Measurements from ENCODE around the gene KCNK1. TPM values are rescaled to one million over a fixed set of nuclear protein-coding genes. Genes with fewer than 3 reads are reported as not detected.

KCNK1 gene
- 0.52 and 0.53 TPM in 2 replicates for total RNA-seq (2014; rRNA removed; shearing (Covaris generic); ENCODE audit: low replicate concordance)

GRCh38 chr1:233613252-233614172 is at the start of gene KCNK1:
KCNK1 (plus strand) TSS chr1:233614106; CDS start chr1:233614172, 66 bp downstream.
- H3K27me3 ChIP-seq: peaks cover 25% of the 10 kb centered on the region
- no peaks in the 10 kb centered on the region for H3K9me3 ChIP-seq
- H3K4me3 ChIP-seq: peak within 1 kb of the TSS; percentile 51
- DNase-seq: peak; percentile 61
- H3K36me3 ChIP-seq: no peaks in the 10 kb centered on the region

- no peaks in the 10 kb centered on the region for H3K36me3 ChIP-seq
- no peak overlapping the region for H3K4me3 ChIP-seq
- H3K27me3 ChIP-seq: 0 out of 2 replicates have a peak, but pooled peaks cover 2% of the 10 kb centered on the region
- no peak for DNase-seq
- peaks cover 15% of the 10 kb centered on the region for H3K9me3 ChIP-seq
Measured at GRCh38 chr1:233565313-233565712, 48.6 kb upstream of the KCNK1 start.

- 0 out of 2 replicates have a peak, but pooled peaks cover 2% of the 10 kb centered on the region for H3K27me3 ChIP-seq
- no peak for DNase-seq
- no peak overlapping the region for H3K4me3 ChIP-seq
- no peaks in the 10 kb centered on the region for H3K36me3 ChIP-seq
- peaks cover 11% of the 10 kb centered on the region for H3K9me3 ChIP-seq
Measured at GRCh38 chr1:233566886-233567285, 47.0 kb upstream of the KCNK1 start.

GRCh38 chr1:233569636-233570035 is 44.3 kb upstream of the KCNK1 start:
- DNase-seq: no peak
- Histone ChIP-seq H3K27me3 (no peaks in the 10 kb centered on the region), H3K36me3 (no peaks in the 10 kb centered on the region), H3K9me3 (no peaks in the 10 kb centered on the region), H3K4me3 (no peak overlapping the region)

- no peaks in the 10 kb centered on the region for H3K27me3 ChIP-seq
- no peak overlapping the region for H3K4me3 ChIP-seq
- no peaks in the 10 kb centered on the region for H3K9me3 ChIP-seq
- no peak for DNase-seq
- no peaks in the 10 kb centered on the region for H3K36me3 ChIP-seq
Measured at GRCh38 chr1:233570216-233570615, 43.7 kb upstream of the KCNK1 start.

- Histone ChIP-seq H3K4me3 (no peak overlapping the region), H3K36me3 (no peaks in the 10 kb centered on the region), H3K27me3 (no peaks in the 10 kb centered on the region), H3K9me3 (no peaks in the 10 kb centered on the region)
- no peak for DNase-seq
Measured at GRCh38 chr1:233570706-233571105, 43.2 kb upstream of the KCNK1 start.

- no peak for DNase-seq
- Histone ChIP-seq H3K27me3 (no peaks in the 10 kb centered on the region), H3K4me3 (no peak overlapping the region), H3K9me3 (no peaks in the 10 kb centered on the region), H3K36me3 (no peaks in the 10 kb centered on the region)
Measured at GRCh38 chr1:233572896-233573295, 41.0 kb upstream of the KCNK1 start.

GRCh38 chr1:233575450-233575849 is 38.5 kb upstream of the KCNK1 start:
- DNase-seq: no peak
- H3K27me3 ChIP-seq: no peaks in the 10 kb centered on the region
- no peaks in the 10 kb centered on the region for H3K9me3 ChIP-seq
- H3K4me3 ChIP-seq: no peak overlapping the region
- no peaks in the 10 kb centered on the region for H3K36me3 ChIP-seq

- 0 out of 2 replicates have a peak, but pooled peaks cover 5% of the 10 kb centered on the region for H3K9me3 ChIP-seq
- H3K27me3 ChIP-seq: no peaks in the 10 kb centered on the region
- no peaks in the 10 kb centered on the region for H3K36me3 ChIP-seq
- H3K4me3 ChIP-seq: no peak overlapping the region
- no peak for DNase-seq
Measured at GRCh38 chr1:233582439-233582838, 31.5 kb upstream of the KCNK1 start.

GRCh38 chr1:233584376-233584775 is 29.5 kb upstream of the KCNK1 start:
- Histone ChIP-seq H3K36me3 (no peaks in the 10 kb centered on the region), H3K27me3 (no peaks in the 10 kb centered on the region), H3K4me3 (no peak overlapping the region), H3K9me3 (0 out of 2 replicates have a peak, but pooled peaks cover 5% of the 10 kb centered on the region)
- DNase-seq: no peak

GRCh38 chr1:233584931-233585330 is 29.0 kb upstream of the KCNK1 start:
- DNase-seq: no peak
- no peak overlapping the region for H3K4me3 ChIP-seq
- 0 out of 2 replicates have a peak, but pooled peaks cover 5% of the 10 kb centered on the region for H3K9me3 ChIP-seq
- no peaks in the 10 kb centered on the region for H3K36me3 ChIP-seq
- no peaks in the 10 kb centered on the region for H3K27me3 ChIP-seq

- no peaks in the 10 kb centered on the region for H3K36me3 ChIP-seq
- DNase-seq: no peak
- H3K27me3 ChIP-seq: no peaks in the 10 kb centered on the region
- H3K4me3 ChIP-seq: no peak overlapping the region
- H3K9me3 ChIP-seq: 0 out of 2 replicates have a peak, but pooled peaks cover 5% of the 10 kb centered on the region
Measured at GRCh38 chr1:233586301-233586700, 27.6 kb upstream of the KCNK1 start.

- Histone ChIP-seq H3K9me3 (0 out of 2 replicates have a peak, but pooled peaks cover 5% of the 10 kb centered on the region), H3K4me3 (no peak overlapping the region), H3K36me3 (no peaks in the 10 kb centered on the region), H3K27me3 (no peaks in the 10 kb centered on the region)
- DNase-seq: no peak
Measured at GRCh38 chr1:233587196-233587595, 26.7 kb upstream of the KCNK1 start.

GRCh38 chr1:233587958-233588799 is 25.7 kb upstream of the KCNK1 start:
- Histone ChIP-seq H3K9me3 (0 out of 2 replicates have a peak, but pooled peaks cover 5% of the 10 kb centered on the region), H3K27me3 (no peaks in the 10 kb centered on the region), H3K36me3 (no peaks in the 10 kb centered on the region), H3K4me3 (no peak overlapping the region)
- no peak for DNase-seq

- Histone ChIP-seq H3K27me3 (no peaks in the 10 kb centered on the region), H3K36me3 (no peaks in the 10 kb centered on the region), H3K4me3 (no peak overlapping the region), H3K9me3 (no peaks in the 10 kb centered on the region)
- DNase-seq: no peak
Measured at GRCh38 chr1:233597489-233597901, 16.4 kb upstream of the KCNK1 start.

- no peak overlapping the region for H3K4me3 ChIP-seq
- no peak for DNase-seq
- no peaks in the 10 kb centered on the region for H3K9me3 ChIP-seq
- H3K36me3 ChIP-seq: no peaks in the 10 kb centered on the region
- no peaks in the 10 kb centered on the region for H3K27me3 ChIP-seq
Measured at GRCh38 chr1:233598891-233599541, 14.9 kb upstream of the KCNK1 start.

Measured in MG63 (cell line).